HepG2 (cell line): ENCODE measurements around the gene UMPS.

Source experiments
- BCL3 ChIP-seq: sonication (generic); formaldehyde crosslinking; IDR thresholded peaks from 2 replicates; pipeline ENCODE4 v1.5.1; 2020; ENCODE audit warnings: mild to moderate bottlenecking, missing genetic modification reagents, moderate library complexity
- CTCF ChIP-seq: sonication (generic); formaldehyde crosslinking; IDR thresholded peaks from 2 replicates; pipeline ENCODE4 v1.5.0; 2020; ENCODE audit warnings: mild to moderate bottlenecking, missing genetic modification reagents, moderate library complexity
- JUNB ChIP-seq: sonication (generic); formaldehyde crosslinking; IDR thresholded peaks from 2 replicates; pipeline ENCODE4 v1.8.0; 2022; ENCODE audit warnings: missing genetic modification reagents, mild to moderate bottlenecking, borderline replicate concordance
- KLF9 ChIP-seq: IDR thresholded peaks from 2 replicates; pipeline ENCODE4 v1.6.1; 2016; ENCODE audit warnings: low read depth
- NRL ChIP-seq: sonication (generic); formaldehyde crosslinking; IDR thresholded peaks from 2 replicates; pipeline ENCODE4 v1.5.0; 2020; ENCODE audit warnings: missing genetic modification reagents, mild to moderate bottlenecking, moderate library complexity, borderline replicate concordance
- POLR2AphosphoS5 ChIP-seq: IDR thresholded peaks from 2 replicates; pipeline ENCODE4 v1.6.1; 2012; ENCODE audit warnings: low read depth, low read length
- RXRA ChIP-seq: sonication (generic); formaldehyde crosslinking; IDR thresholded peaks from 2 replicates; pipeline ENCODE4 v1.5.1; 2020; ENCODE audit warnings: missing genetic modification reagents
- TCF7L2 ChIP-seq: IDR thresholded peaks from 2 replicates; pipeline ENCODE4 v1.6.1; 2011; ENCODE audit warnings: mild to moderate bottlenecking, low read depth, low read length, moderate library complexity
- ZBTB7A ChIP-seq: sonication (generic); formaldehyde crosslinking; IDR thresholded peaks from 2 replicates; pipeline ENCODE4 v1.8.0; 2022; ENCODE audit warnings: mild to moderate bottlenecking, missing genetic modification reagents
- ZNF274 ChIP-seq: sonication (generic); formaldehyde crosslinking; IDR thresholded peaks from 2 replicates; pipeline ENCODE4 v1.5.1; 2020; ENCODE audit warnings: mild to moderate bottlenecking, missing genetic modification reagents
- ZNF83 ChIP-seq: sonication (generic); formaldehyde crosslinking; IDR thresholded peaks from 2 replicates; pipeline ENCODE4 v1.4.0; 2020; ENCODE audit warnings: missing genetic modification reagents, mild to moderate bottlenecking, borderline replicate concordance

GRCh38 chr3:124784686-124785382, 54.6 kb downstream of the UMPS start:
- TF ChIP-seq POLR2AphosphoS5 (no peak), JUNB (CRISPR knock-in tag) (no peak), ZNF83 (CRISPR knock-in tag) (no peak), KLF9 (CRISPR knock-in tag) (no peak), RXRA (CRISPR knock-in tag) (no peak), NRL (CRISPR knock-in tag) (no peak), TCF7L2 (no peak), ZNF274 (CRISPR knock-in tag) (no peak), CTCF (no peak), ZBTB7A (CRISPR knock-in tag) (no peak), BCL3 (CRISPR knock-in tag) (no peak)
